Neutrophil (primary cell): ENCODE results near the gene CITED4.
"Not testable (repeated sequence)": the region's sequence is repeated elsewhere in the genome, so short reads cannot be mapped to it uniquely, and the experiment has no call there.

ENCODE experiments used
- H3K27ac ChIP-seq: fragments of 200-600 bp; sonication (generic); 2 replicates; pipeline ENCODE4 v1.5.1; 2016; ENCODE audit warnings: mild to moderate bottlenecking, moderate library complexity
- H3K27me3 ChIP-seq: fragments of 200-600 bp; sonication (generic); 2 replicates; pipeline ENCODE4 v1.6.0; 2016; ENCODE audit warnings: mild to moderate bottlenecking
- H3K36me3 ChIP-seq: fragments of 200-600 bp; sonication (generic); 2 replicates; pipeline ENCODE4 v1.5.1; 2017
- H3K4me1 ChIP-seq, 2 experiments: fragments of 200-600 bp in 1 of 2; sonication (generic) in 1 of 2; 1 replicate in 1 of 2; 2 replicates in 1 of 2; pipeline versions ENCODE4 v1.5.1 to v1.6.1; 2013 to 2016; ENCODE audit warnings: low read depth in 1 of 2, low read length in 1 of 2, mild to moderate bottlenecking in 1 of 2, moderate library complexity in 1 of 2; ENCODE audit not compliant: control insufficient read depth in 1 of 2, insufficient read depth in 1 of 2
- H3K4me3 ChIP-seq, 2 experiments: fragments of 200-600 bp in 1 of 2; sonication (generic) in 1 of 2; 1 replicate in 1 of 2; 2 replicates in 1 of 2; pipeline ENCODE4 v1.5.1; 2013 to 2016; ENCODE audit warnings: low read depth in 1 of 2, low read length in 1 of 2, mild to moderate bottlenecking in 1 of 2, moderate library complexity in 1 of 2
- H3K9me3 ChIP-seq: fragments of 200-600 bp; sonication (generic); 2 replicates; pipeline ENCODE4 v1.5.1; 2016
- TF ChIP-seq, protein P1 (sequence below): fragments of 200-600 bp; sonication (generic); IDR thresholded peaks from 2 replicates; pipeline ENCODE4 v1.5.1; 2016; ENCODE audit warnings: antibody characterized with exemption

CITED4 gene

DNA sequence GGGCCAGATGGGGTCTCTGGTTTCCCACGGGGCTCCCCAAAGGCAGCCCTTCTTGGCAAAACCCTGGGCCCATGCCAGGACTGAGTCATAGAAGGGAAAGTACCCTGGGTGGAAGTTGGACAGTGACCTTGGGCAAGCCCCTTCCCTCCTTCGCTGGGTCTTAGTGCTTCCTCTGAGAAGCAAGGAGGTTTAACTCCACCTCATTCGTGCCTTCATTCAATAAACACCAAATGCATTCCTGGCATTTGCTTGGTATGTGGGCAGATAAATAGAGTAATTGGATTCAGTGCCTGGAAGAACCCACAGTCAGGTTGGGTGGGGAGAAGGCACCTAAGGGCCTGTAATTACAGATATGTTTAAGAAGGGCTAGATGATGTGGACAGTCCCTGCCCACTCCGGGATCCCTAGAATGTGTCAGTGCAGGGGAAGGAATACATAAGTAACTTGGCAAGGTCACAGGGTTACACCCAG is 36.3 kb upstream of the CITED4 start:
- no peaks in the 10 kb centered on the region for H3K27me3 ChIP-seq
- H3K4me3 ChIP-seq, result no peak overlapping the region
- H3K4me1 ChIP-seq, result no peaks in the 10 kb centered on the region
- H3K9me3 ChIP-seq, result no peaks in the 10 kb centered on the region
- TF ChIP-seq, protein P1, sequence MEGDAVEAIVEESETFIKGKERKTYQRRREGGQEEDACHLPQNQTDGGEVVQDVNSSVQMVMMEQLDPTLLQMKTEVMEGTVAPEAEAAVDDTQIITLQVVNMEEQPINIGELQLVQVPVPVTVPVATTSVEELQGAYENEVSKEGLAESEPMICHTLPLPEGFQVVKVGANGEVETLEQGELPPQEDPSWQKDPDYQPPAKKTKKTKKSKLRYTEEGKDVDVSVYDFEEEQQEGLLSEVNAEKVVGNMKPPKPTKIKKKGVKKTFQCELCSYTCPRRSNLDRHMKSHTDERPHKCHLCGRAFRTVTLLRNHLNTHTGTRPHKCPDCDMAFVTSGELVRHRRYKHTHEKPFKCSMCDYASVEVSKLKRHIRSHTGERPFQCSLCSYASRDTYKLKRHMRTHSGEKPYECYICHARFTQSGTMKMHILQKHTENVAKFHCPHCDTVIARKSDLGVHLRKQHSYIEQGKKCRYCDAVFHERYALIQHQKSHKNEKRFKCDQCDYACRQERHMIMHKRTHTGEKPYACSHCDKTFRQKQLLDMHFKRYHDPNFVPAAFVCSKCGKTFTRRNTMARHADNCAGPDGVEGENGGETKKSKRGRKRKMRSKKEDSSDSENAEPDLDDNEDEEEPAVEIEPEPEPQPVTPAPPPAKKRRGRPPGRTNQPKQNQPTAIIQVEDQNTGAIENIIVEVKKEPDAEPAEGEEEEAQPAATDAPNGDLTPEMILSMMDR, result no peak
- no peak overlapping the region for H3K27ac ChIP-seq
- no peaks in the 10 kb centered on the region for H3K36me3 ChIP-seq

DNA sequence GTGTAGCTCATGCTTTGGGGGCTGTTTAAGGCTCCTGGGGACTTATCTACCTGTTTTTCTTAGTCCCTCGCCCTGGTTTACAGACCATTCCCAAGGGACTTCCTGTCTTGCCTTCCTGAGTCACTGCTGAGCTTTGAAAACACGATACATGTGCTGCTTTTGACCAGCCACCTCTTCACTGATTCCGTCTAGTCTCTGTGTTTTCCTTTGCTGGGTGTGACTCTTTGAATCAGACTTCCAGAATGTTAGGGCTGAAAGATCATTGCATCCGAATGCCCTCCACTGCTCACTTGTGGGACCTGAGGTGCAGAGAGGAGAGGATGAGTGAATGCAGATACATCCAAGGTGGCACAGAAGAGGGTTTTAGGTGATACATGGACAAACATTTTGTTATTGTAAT is 35.4 kb upstream of the CITED4 start:
- TF ChIP-seq, protein P1, result no peak
- Histone ChIP-seq H3K9me3 (no peaks in the 10 kb centered on the region), H3K4me1 (no peaks in the 10 kb centered on the region), H3K4me3 (no peak overlapping the region), H3K36me3 (no peaks in the 10 kb centered on the region), H3K27ac (no peak overlapping the region), H3K27me3 (no peaks in the 10 kb centered on the region)

DNA sequence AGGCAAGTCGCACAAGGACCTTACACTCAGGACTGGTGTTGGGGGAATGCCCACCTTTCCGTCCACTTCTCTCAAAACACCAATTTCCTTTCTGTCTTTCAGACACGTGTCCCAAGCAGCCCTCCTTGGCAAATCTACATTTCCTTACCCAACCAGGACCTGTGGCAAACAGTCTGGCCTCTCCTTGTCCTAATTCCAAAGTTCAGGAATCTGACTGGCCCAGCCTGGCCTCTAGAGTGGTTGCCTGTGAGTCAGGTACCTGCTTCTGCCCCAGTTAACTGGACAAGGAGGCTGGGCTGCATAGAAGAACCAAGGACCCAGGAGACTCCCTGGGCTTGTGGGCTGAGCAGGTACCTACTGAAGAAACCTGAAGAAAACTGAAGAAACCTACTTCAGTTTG is 34.3 kb upstream of the CITED4 start:
- Histone ChIP-seq H3K27me3 (no peaks in the 10 kb centered on the region), H3K9me3 (no peaks in the 10 kb centered on the region), H3K36me3 (no peaks in the 10 kb centered on the region), H3K27ac (no peak overlapping the region), H3K4me3 (no peak overlapping the region), H3K4me1 (peaks cover 0 to under 1% of the 10 kb centered on the region in 2 experiments)
- TF ChIP-seq, protein P1, result no peak

DNA sequence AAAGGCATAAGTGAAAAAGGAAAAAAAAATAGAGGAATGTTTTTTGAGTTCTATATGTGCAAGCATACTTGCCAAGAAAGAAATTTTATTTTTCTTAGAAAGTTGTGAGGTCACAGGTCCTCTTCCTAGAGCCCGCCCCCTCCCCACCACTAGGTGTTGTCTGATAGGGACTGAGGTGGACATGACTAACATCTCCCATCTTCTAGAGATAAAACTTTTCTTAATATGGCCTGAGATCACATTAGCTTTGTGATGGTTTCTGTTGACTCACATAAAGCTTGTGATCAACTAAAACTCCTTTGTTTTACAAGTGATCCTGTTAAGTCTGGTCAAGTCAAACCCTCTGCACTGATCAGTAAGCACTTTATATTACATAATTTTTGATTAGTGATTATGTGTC is 33.4 kb upstream of the CITED4 start:
- no peaks in the 10 kb centered on the region for H3K27me3 ChIP-seq
- H3K9me3 ChIP-seq, result no peaks in the 10 kb centered on the region
- H3K4me1 ChIP-seq, result peaks cover 5 to 9% of the 10 kb centered on the region in 2 experiments
- H3K27ac ChIP-seq, result no peak overlapping the region
- TF ChIP-seq, protein P1, result no peak
- no peaks in the 10 kb centered on the region for H3K36me3 ChIP-seq
- H3K4me3 ChIP-seq, result no peak overlapping the region

DNA sequence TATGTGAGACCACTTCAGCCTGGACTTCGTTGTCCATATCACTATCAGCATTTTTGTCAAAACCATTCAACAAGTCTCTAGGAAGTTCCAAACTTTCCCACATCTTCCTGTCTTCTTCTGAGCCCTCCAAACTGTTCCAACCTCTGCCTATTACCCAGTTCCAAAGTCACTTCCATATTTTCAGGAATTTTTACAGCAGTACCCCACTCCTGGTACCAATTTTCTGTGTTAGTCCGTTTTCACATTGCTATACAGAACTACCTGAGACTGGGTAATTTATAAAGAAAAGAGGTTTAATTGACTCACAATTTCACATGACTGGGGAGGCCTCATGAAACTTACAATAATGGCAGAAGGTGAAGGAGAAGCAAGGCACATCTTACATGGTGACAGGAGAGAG is 32.7 kb upstream of the CITED4 start:
- H3K27me3 ChIP-seq, H3K9me3 ChIP-seq: not testable (repeated sequence)
- peaks cover 9 to 14% of the 10 kb centered on the region in 2 experiments for H3K4me1 ChIP-seq

DNA sequence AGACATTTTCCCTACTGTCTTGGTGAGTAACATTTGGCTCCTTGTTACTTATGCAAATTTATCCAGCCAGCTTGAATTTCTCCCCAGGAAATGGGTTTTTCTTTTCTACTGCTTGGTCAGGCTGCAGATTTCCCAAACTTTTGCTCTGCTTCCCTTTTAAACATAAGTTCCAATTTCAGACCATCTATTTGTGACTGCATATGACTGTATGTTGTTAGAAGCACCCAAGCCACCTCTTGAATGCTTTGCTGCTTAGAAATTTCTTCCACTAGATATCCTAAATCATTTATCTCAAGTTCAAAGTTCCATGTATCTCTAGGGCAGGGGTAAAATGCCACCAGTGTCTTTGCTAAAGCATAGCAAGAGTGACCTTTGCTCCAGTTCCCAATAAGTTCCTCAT is 32.3 kb upstream of the CITED4 start:
- H3K27me3 ChIP-seq, result no peaks in the 10 kb centered on the region
- TF ChIP-seq, protein P1, result no peak
- H3K4me1 ChIP-seq, result peaks cover 9 to 14% of the 10 kb centered on the region in 2 experiments
- no peaks in the 10 kb centered on the region for H3K9me3 ChIP-seq
- H3K4me3 ChIP-seq, result no peak overlapping the region
- H3K27ac ChIP-seq, result no peak overlapping the region
- no peaks in the 10 kb centered on the region for H3K36me3 ChIP-seq

More for the DNA sequence above, 32.7 kb upstream of the CITED4 start:
- H3K27ac ChIP-seq, H3K36me3 ChIP-seq, H3K4me3 ChIP-seq: not testable (repeated sequence)
